LoVo (cell line): ENCODE data around the gene AFF3.

Experiments used
- DNase-seq: peaks from one replicate; pipeline ENCODE4 v3.0.0-alpha.2; 2016; ENCODE audit warnings: low spot score

AFF3 gene

GRCh38 chr2:100068395-100068794 is 74.0 kb downstream of the AFF3 start:
- no peak for DNase-seq

- no peak for DNase-seq
Measured at GRCh38 chr2:100067784-100068183, 74.6 kb downstream of the AFF3 start.

GRCh38 chr2:100066856-100067255 is 75.5 kb downstream of the AFF3 start:
- DNase-seq: no peak

- DNase-seq: no peak
Measured at GRCh38 chr2:100066246-100066645, 76.1 kb downstream of the AFF3 start.

GRCh38 chr2:100064592-100065428 is 77.6 kb downstream of the AFF3 start:
- DNase-seq: no peak

GRCh38 chr2:100064165-100064564 is 78.2 kb downstream of the AFF3 start:
- no peak for DNase-seq

GRCh38 chr2:100063459-100063953 is 78.9 kb downstream of the AFF3 start:
- no peak for DNase-seq

- DNase-seq: no peak
Measured at GRCh38 chr2:100062336-100062735, 80.1 kb downstream of the AFF3 start.

GRCh38 chr2:100060875-100061274 is 81.5 kb downstream of the AFF3 start:
- DNase-seq: no peak

GRCh38 chr2:100059638-100060037 is 82.8 kb downstream of the AFF3 start:
- no peak for DNase-seq

- DNase-seq: no peak
Measured at GRCh38 chr2:100057901-100058261, 84.5 kb downstream of the AFF3 start.

- no peak for DNase-seq
Measured at GRCh38 chr2:100054426-100054825, 88.0 kb downstream of the AFF3 start.

GRCh38 chr2:100053087-100053885 is 89.1 kb downstream of the AFF3 start:
- no peak for DNase-seq

- no peak for DNase-seq
Measured at GRCh38 chr2:100052650-100053049, 89.7 kb downstream of the AFF3 start.

- no peak for DNase-seq
Measured at GRCh38 chr2:100051253-100051652, 91.1 kb downstream of the AFF3 start.

GRCh38 chr2:100050685-100051084 is 91.7 kb downstream of the AFF3 start:
- DNase-seq: no peak

- DNase-seq: no peak
Measured at GRCh38 chr2:100046961-100047947, 95.1 kb downstream of the AFF3 start.

GRCh38 chr2:100045000-100045399 is 97.4 kb downstream of the AFF3 start:
- DNase-seq: no peak

- DNase-seq: no peak
Measured at GRCh38 chr2:100043891-100044255, 98.5 kb downstream of the AFF3 start.

GRCh38 chr2:100043081-100043890 is 99.1 kb downstream of the AFF3 start:
- DNase-seq: no peak

- DNase-seq: no peak
Measured at GRCh38 chr2:100042562-100042961, 99.8 kb downstream of the AFF3 start.
